ENCODE data around the gene GUCY2D. TPM values are rescaled to one million over a fixed set of nuclear protein-coding genes. Genes with fewer than 3 reads are reported as not detected.
"Not testable (repeated sequence)": the region's sequence is repeated elsewhere in the genome, so short reads cannot be mapped to it uniquely, and the experiment has no call there.

Gene GUCY2D
- total RNA-seq, 1 donor = not detected

DNA sequence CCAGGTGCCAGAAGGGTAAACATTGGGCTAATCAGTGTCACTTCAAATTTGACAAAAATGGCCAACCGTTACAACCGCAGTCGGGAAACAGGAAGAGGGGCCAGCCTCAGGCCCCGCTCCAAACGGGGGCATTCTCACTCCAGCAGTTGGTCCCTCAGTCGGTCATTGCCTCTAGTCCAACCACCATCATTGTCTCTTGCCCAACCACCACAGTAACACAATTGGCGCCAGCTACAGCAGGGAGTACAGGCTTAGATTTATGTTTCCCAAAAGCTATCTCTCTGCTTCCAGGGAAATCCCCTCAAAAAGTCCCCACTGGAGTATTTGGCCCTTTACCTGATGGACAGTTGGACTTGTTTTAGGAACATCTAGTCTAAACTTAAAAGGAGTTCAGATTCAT is 56.7 kb downstream of the GUCY2D start:
- DNase-seq (ENCODE audit: low read depth) = no peak
- TF ChIP-seq CTCF (IDR thresholded peaks at IDR 0.05; ENCODE audit: insufficient read depth, low read depth, low read length) = no peak
- no peak overlapping the region for H3K4me3 ChIP-seq (ENCODE audit: low read depth, low read length)

DNA sequence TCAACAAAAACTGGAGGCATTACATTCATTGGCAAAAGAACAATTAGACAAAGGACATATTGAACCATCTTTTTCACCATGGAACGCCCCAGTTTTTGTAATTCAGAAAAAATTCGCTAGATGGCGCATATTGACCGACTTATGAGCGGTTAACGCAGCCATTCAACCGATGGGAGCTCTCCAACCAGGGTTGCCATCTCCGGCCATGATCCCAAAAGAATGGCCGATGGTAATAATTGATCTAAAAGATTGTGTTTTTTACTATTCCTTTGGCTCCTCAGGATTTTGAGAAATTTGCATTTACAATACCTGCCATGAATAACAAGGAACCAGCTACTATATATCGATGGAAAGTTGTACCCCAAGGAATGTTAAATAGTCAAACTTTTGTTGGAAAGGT is 57.9 kb downstream of the GUCY2D start:
- DNase-seq (ENCODE audit: low read depth) = peak; percentile 72
- peak; percentile 69 for TF ChIP-seq CTCF (IDR thresholded peaks at IDR 0.05; ENCODE audit: insufficient read depth, low read depth, low read length)
- no peak overlapping the region for H3K4me3 ChIP-seq (ENCODE audit: low read depth, low read length)

DNA sequence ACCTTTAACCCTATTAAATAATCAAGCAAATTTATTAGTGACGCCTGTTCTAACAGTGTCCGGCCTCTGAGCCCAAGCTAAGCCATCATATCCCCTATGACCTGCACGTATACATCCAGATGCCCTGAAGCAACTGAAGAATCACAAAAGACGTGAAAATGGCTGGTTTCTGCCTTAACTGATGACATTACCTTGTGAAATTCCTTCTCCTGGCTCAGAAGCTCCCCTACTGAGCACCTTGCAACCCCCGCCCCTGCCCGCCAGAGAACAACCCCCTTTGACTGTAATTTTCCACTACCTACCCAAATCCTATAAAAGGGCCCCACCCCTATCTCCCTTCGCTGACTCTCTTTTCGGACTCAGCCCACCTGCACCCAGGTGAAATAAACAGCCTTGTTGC is 59.4 kb downstream of the GUCY2D start:
- DNase-seq (ENCODE audit: low read depth) = not testable (repeated sequence)

DNA sequence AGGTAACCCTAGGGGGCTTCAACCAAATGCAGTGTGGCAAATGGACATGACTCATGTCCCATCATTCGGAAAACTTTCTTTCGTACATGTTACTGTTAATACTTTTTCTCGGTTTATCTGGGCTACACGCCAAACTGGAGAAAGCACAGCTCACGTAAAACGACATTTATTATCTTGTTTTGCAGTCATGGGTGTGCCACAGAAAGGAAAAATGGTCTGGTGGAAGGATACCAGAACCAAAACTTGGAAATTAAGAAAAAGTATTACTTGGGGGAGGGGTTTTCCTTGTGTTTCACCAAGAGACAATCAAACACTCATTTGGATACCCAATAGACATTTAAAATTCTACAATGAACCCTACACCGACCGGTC is 60.0 kb downstream of the GUCY2D start:
- no peak for TF ChIP-seq CTCF (IDR thresholded peaks at IDR 0.05; ENCODE audit: insufficient read depth, low read depth, low read length)
- H3K4me3 ChIP-seq (ENCODE audit: low read depth, low read length) = peak overlapping the region; percentile 34
- peak; percentile 70 for DNase-seq (ENCODE audit: low read depth)

More for the DNA sequence above, 59.4 kb downstream of the GUCY2D start:
- not testable (repeated sequence) for H3K4me3 ChIP-seq (ENCODE audit: low read depth, low read length)

- peak overlapping the region; percentile 34 for H3K4me3 ChIP-seq (ENCODE audit: low read depth, low read length)
- peak; percentile 44 for DNase-seq (ENCODE audit: low read depth)
- TF ChIP-seq CTCF (IDR thresholded peaks at IDR 0.05; ENCODE audit: insufficient read depth, low read depth, low read length) = no peak
These were observed 60.5 kb downstream of the GUCY2D start for GRCh38 chr17:8062807-8063483.

DNA sequence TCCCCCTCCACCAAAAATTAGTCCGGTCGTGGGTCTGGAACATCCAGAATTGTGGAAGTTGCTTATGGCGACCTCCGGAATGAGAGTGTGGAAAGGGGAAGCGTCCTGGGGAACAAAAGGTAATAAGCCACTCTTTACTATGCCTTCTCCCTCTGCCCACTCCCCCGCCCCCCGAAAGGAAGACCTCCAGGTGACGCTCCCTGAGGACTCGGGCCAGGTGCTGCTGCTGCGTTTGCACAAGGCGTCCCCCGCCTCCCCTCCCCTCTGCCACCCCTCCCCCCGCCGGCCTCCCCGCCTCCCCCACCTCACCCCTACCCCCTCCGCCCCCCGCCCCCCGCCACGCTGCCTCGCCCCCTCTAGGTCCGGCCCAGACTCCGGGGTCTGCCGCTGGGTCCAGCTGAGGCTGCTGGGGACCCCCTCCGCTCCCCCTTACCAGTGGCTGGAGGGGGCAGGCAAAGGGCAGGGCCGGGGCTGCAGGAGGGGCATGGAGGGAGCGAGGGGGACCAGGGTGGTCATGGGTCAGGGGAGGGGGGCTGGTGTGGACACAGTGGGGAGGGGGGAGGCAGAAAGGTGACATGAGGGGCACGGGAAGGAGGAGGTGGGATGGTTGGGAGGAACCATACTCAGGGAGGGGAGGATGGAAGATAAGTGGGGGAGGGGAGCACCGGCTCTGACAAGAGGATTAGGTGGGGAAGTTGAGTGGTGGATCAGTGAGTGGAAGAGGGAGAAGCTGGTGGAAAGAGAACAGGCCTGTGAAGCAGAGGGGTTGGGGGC is 61.5 kb downstream of the GUCY2D start:
- DNase-seq (ENCODE audit: low read depth) = no peak
- TF ChIP-seq CTCF (IDR thresholded peaks at IDR 0.05; ENCODE audit: insufficient read depth, low read depth, low read length) = no peak
- H3K4me3 ChIP-seq (ENCODE audit: low read depth, low read length) = no peak overlapping the region

GRCh38 chr17:8064561-8065019 is 62.2 kb downstream of the GUCY2D start:
- DNase-seq (ENCODE audit: low read depth) = no peak
- no peak for TF ChIP-seq CTCF (IDR thresholded peaks at IDR 0.05; ENCODE audit: insufficient read depth, low read depth, low read length)
- no peak overlapping the region for H3K4me3 ChIP-seq (ENCODE audit: low read depth, low read length)
